Astrocyte of the spinal cord (primary cell): ENCODE data around the gene EPS8L3.

Experiments used
- DNase-seq: peaks from one replicate; pipeline ENCODE4 v3.0.0; 2011; ENCODE audit warnings: low read depth, low spot score
- H3K4me3 ChIP-seq: 2 replicates; pipeline ENCODE4 v1.5.1; 2011; ENCODE audit warnings: low read depth, mild to moderate bottlenecking, low read length, moderate library complexity
- in situ Hi-C: cut with HindIII; loops from 2 replicates; pipeline ENCODE4 v1.10.0; 2017; ENCODE audit warnings: low sequenced_read_pairs
- TF ChIP-seq, protein P1 (sequence below): IDR thresholded peaks from 2 replicates; pipeline ENCODE4 v1.5.1; 2012; ENCODE audit warnings: low read depth, mild to moderate bottlenecking, low read length, inconsistent platforms

Gene EPS8L3, protein sequence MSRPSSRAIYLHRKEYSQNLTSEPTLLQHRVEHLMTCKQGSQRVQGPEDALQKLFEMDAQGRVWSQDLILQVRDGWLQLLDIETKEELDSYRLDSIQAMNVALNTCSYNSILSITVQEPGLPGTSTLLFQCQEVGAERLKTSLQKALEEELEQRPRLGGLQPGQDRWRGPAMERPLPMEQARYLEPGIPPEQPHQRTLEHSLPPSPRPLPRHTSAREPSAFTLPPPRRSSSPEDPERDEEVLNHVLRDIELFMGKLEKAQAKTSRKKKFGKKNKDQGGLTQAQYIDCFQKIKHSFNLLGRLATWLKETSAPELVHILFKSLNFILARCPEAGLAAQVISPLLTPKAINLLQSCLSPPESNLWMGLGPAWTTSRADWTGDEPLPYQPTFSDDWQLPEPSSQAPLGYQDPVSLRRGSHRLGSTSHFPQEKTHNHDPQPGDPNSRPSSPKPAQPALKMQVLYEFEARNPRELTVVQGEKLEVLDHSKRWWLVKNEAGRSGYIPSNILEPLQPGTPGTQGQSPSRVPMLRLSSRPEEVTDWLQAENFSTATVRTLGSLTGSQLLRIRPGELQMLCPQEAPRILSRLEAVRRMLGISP

GRCh38 chr1:109763646-109764415 is at the start of gene EPS8L3:
Gene EPS8L3 (minus strand): TSS chr1:109763923. CDS start chr1:109761749, 2,174 bp downstream.
- in situ Hi-C loops, result no loop called here
- no peak for DNase-seq
- no peak within 1 kb of the TSS for H3K4me3 ChIP-seq
- TF ChIP-seq, protein P1, sequence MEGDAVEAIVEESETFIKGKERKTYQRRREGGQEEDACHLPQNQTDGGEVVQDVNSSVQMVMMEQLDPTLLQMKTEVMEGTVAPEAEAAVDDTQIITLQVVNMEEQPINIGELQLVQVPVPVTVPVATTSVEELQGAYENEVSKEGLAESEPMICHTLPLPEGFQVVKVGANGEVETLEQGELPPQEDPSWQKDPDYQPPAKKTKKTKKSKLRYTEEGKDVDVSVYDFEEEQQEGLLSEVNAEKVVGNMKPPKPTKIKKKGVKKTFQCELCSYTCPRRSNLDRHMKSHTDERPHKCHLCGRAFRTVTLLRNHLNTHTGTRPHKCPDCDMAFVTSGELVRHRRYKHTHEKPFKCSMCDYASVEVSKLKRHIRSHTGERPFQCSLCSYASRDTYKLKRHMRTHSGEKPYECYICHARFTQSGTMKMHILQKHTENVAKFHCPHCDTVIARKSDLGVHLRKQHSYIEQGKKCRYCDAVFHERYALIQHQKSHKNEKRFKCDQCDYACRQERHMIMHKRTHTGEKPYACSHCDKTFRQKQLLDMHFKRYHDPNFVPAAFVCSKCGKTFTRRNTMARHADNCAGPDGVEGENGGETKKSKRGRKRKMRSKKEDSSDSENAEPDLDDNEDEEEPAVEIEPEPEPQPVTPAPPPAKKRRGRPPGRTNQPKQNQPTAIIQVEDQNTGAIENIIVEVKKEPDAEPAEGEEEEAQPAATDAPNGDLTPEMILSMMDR, result no peak

GRCh38 chr1:109812691-109813393 is 49.1 kb upstream of the EPS8L3 start:
- TF ChIP-seq, protein P1, result no peak
- DNase-seq, result no peak
- H3K4me3 ChIP-seq, result no peak overlapping the region
- in situ Hi-C loops, result no loop called here

DNA sequence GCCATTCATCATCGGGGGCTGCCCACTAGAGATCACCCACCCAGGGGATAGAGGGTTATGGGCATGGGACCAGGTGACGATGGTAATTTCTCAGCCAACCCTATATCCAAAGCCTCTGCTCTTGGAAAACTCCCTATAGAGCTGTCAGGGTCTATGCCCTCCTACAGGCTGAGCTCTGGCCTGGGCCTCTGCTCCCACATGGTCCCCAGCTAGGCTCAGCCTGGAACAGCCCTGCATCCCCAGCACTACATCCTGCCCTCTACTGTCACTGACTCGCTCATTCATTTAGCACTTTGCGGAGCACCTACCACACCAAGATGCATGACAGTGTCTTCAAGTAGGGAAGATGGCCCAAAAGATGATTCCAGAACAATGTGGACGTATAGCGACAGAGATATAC is 45.0 kb upstream of the EPS8L3 start:
- H3K4me3 ChIP-seq, result no peak overlapping the region
- TF ChIP-seq, protein P1, result no peak
- in situ Hi-C loops, result no loop called here
- no peak for DNase-seq

DNA sequence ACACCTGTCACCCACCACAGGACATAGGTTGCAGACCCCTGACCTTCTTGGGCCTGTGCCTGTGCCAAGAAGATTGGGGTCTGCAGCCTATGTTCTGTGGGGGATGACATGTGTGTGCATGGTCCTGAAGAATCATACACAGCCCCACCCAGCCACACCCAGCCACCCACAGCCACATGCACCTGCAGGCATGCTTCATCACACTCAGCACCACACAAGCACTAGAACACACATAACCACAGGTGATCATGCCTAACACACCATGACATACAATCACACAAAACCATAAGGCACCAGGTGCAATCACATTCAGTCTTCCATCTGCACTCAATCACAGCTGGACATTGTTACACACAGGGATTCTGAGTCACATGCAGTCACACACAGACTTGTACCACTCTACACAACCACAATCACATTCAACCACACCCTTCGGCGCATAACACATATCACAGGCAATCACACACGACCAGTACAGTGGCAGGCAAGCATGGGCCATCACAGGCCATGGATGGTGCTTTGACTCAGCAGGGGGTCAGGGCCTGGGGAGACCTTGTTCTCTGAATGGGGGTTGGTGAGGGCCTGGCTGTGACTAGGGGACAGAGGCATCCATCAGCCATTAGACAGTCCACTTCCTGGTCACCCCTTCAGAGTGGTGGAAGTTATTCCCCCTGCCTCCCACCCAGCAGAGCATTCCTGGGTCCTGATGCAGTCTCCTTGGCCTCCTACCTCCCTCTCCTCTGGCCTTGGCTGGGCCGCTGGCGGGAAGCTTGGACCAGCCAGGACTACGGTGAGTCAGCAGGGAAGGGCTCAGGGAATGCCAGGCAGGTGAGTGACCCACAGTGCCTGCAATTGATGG is 44.3 kb upstream of the EPS8L3 start:
- in situ Hi-C loops, result no loop called here
- TF ChIP-seq, protein P1, result no peak
- DNase-seq, result peak; percentile 35
- H3K4me3 ChIP-seq, result no peak overlapping the region

DNA sequence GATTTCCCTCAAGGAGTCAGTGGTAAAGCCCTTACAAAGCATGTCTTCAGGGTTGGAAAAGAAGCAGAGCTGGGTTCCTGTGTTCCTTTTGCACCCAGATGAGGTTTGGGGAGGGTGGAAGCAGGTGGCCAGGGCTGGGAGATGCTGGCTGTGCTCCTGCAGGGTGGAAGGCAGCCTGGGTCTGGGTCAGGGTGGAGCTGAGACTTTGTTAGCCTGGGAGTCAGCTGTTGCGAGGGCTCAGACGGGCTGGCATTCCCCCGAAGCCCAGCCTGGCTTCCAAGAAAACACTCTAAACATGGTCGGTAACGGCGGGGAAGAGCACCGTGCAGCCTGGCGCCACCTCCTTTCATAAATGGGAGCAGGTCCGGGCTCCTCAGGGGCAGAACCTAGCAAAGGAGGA is 43.7 kb upstream of the EPS8L3 start:
- H3K4me3 ChIP-seq, result no peak overlapping the region
- TF ChIP-seq, protein P1, result no peak
- in situ Hi-C loops, result no loop called here
- no peak for DNase-seq
